Activated CD4-positive, alpha-beta T cell treated with anti-CD3 and anti-CD28 coated beads, Interleukin-2, amount 50 U/mL, for 24 hours (primary cell): ENCODE data around the gene NPIPB12.
"Not testable (repeated sequence)": the region's sequence is repeated elsewhere in the genome, so short reads cannot be mapped to it uniquely, and the experiment has no call there.

ENCODE experiments used
- DNase-seq, 2 donors: peaks; one replicate each; pipeline ENCODE4 v3.0.0-alpha.2; 2020; ENCODE audit warnings: low read depth in 1 of 2, low spot score in 1 of 2

The NPIPB12 gene

DNA sequence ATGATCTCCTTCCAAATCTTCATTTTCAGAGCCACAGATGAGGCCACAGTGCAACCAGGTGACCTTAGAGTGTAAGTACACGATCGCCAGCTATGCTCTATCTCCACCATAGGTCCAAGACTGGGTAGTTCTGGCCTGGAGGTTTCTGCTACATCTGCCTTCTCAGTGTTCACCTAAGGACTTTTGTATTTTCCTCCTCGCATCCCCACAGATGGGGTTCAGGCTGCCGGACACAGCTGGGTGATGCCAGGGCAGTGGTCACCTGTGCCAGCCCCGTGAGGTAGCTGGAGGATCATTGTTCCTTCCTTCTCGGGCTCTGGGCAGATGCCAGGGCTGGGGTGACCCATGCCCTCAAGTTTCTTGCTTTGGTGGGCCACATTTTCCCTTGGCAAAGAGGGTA, at the start of gene NPIPB12:
Gene NPIPB12 (minus strand): TSS at position 101 of the 400 bp plus-strand sequence.
- DNase-seq = not testable (repeated sequence)

DNA sequence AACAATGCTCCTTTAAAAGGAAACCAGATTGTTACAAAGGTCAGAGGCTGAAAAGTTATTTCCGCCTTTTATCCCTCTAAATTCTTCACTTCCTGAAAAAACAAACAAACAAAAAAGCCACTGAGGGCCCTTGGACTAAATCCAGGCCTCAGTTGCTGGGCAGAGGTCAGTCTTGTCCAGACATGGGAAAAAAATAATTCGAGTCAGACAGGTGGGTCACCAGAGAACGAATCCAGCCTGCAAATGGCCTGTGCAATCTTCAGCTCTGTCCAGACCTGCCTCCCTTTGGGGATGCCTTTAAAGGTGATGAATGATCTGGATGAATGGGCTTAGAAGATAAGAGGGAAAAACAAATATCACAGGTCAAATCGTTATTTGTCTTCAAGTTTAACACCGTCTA, 15.3 kb upstream of the NPIPB12 start:
- DNase-seq = not testable (repeated sequence)

DNA sequence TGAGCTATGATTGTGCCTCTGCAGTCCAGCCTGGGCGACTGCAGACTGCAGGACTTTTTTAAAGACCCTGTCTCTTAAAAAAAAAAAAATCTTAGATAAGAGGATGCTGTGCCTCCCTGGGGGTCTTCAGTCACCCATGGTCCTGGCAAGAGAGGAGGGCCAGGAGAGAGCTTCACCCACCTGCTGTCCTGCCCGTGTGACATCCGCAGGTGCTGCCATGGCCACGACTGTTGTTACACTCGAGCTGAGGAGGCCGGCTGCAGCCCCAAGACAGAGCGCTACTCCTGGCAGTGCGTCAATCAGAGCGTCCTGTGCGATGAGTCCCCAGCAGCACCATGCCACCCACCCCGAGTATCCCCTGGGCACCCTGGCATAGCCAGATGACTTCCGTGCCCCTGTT, 23.9 kb downstream of the NPIPB12 start:
- not testable (repeated sequence) for DNase-seq

DNA sequence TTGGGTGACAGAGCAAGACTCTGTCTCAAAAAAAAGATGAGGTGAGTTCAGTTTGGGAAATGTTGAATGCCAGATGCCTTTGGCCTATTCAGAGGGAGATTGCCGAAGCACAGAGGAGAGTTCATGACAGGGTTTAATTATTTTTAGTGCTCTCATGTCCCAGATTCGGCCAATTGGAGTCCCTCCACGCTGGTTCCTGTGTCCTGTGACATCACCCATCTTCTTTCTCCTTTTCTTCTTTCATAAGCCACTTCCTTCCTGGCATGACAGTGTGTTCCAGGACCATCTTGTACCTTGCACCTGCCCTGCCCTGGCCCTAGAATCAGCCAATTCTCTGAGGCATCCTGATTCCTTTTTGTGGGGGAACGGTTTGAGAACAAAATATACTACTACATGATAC, 34.1 kb downstream of the NPIPB12 start:
- not testable (repeated sequence) for DNase-seq

DNA sequence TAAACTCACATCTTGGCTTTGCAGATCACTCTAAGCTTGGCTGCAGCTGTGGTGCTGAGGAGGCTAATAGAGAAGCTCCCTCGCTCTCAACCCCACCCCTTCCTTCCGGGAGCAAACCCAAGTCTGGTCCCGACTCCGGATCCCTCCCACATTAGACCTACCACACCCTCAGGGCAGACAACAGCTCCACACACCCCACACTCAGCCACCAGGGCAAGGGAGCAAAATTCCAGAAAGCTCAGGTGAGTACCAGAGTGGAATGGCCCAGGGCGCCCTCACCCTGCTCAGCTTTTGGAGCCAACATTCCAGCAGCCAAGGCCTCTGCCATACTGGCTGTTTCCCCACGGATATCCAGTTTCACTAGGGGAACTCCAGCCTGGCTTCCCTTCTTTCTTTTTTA, 36.5 kb downstream of the NPIPB12 start:
- DNase-seq = peak in 1 of 2 donors; percentile 30

DNA sequence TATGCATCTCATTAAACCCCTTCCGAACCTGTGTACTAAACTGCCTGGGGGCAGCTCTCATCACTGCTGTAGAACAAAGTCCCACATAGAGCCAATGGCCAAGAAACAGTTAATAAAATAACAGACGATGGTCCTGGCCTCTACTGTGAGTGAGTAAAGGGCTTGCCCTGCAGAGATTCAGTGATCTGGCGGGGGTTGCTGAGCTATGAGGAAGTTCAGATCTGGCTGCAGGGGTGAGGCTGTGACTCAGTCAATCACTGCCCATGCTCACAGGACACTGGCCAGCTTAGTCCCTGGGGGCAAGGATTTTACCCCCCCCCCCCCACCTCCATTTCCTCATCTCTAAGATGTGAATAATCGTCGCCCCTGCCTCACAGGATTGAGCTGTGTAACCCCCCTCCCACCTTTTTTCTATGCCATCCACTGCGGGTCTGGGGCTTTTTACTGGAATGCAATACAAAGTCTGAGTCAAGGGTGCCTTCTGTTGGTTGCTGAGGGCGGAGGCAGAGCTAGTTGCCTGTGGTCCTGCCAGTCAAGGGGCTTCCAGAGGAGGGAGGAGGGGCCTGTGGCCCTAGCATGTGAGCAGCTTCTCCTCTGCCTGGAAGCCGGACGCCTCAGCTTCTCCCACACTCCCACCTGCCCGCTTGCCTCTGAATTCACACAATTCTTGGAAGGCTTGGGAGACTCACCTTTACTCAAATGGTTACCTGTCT, 38.4 kb downstream of the NPIPB12 start:
- DNase-seq = not testable (repeated sequence)

DNA sequence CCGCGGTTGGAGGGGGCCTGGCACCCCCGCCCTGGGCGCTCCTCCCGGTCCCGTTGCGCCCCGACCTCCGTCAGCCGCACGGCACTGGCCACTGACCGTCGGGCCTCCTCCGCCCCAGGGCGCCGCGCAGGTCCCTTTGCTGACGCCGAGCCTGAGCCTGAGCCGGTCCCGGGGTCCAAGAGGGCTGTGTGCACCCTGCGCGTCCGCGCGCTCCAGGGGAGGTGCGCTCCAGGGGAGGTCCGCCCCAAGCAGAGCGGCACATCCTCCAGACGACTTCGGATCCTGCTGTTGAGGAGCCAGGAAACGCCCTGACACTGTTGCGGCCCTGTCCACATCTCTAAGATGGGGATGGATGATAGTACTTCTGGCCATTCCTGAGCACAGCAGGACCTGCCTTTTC, 39.3 kb downstream of the NPIPB12 start:
- not testable (repeated sequence) for DNase-seq

DNA sequence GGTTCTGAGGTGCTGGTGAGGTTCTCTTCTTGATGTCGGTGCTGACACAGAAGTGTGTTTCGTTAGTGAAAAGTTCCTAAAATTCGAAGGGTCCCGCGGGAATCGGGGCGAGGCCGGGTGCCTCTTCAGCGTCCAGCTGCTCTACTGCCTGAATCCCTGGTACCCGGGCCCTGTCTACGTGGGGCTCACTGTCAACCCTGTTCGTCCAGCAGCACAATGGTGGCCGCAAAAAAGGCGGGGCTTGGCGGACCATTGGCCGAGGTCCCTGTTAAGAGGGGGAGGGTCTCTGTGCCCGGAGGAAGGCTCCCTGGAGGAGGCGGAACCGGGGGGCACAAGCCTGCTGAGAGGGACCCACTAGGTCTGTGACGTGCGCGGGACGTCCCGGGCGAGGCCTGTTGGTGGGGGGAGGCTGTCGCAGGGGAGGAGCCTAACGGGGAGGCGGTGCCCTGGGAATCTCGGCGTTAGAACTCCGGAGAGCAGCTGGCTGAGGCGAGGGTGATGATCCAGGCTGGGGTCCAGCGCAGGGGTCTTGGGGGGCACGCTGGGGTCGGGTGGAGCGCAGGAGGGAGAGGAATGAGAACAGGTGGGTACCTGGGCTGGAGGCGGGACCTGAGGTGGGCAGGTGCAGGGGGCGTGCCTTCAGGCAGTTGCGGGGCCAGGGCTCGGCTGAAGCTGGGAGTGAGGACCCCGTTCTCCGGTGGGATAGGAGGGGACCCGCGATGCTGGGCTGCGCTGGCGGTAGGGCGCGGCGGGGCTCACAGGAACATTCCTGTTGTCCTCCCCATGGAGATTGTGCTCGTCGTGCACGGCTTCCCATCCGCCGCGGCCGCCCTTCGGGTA, 40.0 kb downstream of the NPIPB12 start:
- not testable (repeated sequence) for DNase-seq

DNA sequence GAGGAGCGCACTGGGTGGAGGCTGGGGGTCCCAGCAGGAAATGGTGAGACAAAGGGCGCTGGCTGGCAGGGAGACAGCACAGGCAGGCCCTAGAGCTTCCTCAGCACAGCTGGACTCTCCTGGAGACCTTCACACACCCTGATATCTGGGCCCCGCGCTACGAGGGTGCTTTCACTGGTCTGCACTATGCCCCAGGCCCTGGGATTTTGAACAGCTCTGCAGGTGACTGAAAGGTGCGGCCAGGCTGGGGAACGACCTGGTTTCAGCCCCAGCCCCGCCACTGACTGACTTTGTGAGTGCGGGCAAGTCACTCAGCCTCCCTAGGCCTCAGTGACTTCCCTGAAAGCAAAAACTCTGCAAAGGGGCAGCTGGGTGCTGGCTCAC, 45.6 kb downstream of the NPIPB12 start:
- not testable (repeated sequence) for DNase-seq

DNA sequence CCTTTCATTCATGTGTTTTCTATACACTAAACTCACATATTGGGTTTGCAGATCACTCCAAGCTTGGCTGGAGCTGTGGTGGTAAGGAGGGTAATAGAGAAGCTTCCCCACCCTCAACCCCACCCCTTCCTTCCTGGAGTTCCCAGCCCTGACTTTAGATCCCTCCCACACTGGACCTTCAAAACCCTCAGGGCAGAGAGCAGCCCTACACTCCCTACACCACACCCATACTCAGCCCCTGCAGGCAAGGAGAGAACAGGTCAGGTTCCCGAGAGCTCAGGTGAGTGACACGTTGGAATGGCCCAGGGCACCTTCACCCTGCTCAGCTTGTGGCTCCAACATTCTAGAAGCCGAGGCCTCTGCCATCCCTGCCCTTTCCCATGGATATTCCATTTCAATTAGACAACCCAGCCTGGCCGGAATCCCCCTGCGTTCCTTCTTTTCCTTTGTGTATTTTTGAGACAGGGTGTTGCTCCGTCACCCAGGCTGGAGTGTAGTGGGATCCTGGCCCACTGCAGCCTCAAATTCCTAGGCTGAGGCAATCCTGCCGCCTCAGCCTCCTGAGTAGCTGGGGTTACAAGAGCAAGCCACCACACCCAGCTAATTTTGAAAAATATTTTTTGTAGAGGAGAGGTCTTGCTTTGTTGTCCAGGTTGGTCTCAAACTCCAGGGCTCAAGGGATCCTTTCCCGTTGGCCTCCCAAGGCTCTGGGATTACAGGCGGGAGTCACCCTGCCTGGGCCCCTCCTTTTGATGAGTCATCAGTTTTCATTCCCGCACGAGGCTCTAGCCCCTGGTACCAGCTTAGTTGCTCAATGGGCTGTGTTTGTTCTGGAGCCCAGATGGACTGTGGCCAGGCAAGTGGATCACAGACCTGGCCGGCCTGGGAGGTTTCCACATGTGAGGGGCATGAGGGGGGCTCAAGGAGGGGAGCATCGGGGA, 46.2 kb downstream of the NPIPB12 start, which contains the start of gene SULT1A4:
Gene SULT1A4 (plus strand): TSS at position 208 of the 941 bp plus-strand sequence. CDS start 1,473 bp downstream, outside the sequence.
- DNase-seq = not testable (repeated sequence)

DNA sequence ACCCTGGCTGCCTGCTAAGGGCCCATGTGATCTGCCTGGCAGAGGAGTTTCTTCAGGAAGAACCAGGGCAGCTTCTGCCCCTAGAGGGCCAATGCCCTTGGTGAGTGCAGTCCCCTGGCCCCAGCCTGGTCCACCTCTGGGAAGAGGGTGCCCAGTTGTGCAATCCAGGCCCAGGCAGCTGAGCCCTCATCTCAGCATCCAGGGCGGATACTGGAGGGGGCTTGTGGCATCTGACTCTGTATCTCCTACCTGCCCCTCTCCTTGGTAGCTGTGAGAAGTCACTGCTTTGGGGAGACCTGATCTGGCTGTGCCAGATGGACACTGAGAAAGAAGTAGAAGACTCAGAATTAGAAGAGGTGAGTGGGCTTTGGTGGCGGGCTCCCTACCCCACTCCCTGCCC, 48.5 kb downstream of the NPIPB12 start:
- not testable (repeated sequence) for DNase-seq

DNA sequence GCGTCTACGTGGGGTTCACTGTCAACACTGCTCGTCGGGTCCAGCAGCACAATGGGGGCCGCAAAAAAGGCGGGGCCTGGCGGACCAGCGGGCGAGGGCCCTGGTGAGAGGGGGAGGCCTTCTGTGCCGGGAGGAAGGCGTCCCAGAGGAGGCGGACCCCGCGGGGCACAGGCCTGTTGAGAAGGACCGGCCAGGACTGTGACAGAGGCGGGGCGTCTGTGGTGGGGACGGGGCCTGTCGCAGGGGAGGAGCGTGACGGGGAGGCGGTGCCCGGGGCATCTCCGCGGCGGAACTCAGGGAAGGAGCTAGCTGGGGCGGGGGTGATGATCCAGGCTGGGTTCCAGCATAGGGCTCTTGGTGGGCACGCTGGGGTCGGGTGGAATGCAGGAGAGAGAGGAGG, 51.4 kb downstream of the NPIPB12 start:
- not testable (repeated sequence) for DNase-seq

DNA sequence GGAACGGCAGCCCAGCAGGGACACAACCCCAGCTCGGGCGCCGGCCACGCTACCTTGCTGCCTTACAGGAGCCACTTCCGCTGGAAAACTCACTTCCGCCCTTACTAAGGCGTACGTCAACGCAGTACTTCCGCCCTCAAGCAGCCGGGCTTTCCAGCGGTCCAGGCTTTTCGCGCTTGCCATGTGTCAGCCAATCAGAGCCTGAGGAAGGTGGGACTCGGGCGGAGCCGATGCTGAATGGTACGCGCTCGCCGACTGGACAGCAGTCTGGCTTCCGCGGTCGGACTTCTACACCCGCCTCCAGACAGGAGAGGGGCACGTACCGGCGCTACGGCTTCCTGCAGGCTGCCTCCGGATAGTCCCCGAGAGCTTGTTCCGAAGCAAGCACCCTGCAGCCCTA, 51.9 kb downstream of the NPIPB12 start, which contains the start of the genes BOLA2 and SLX1B:
Gene BOLA2 (minus strand): TSS at position 83 of the 400 bp plus-strand sequence. CDS start 98 bp downstream, outside the sequence.
Gene SLX1B (plus strand): TSS at position 265 of the 400 bp plus-strand sequence.
- DNase-seq = not testable (repeated sequence)

DNA sequence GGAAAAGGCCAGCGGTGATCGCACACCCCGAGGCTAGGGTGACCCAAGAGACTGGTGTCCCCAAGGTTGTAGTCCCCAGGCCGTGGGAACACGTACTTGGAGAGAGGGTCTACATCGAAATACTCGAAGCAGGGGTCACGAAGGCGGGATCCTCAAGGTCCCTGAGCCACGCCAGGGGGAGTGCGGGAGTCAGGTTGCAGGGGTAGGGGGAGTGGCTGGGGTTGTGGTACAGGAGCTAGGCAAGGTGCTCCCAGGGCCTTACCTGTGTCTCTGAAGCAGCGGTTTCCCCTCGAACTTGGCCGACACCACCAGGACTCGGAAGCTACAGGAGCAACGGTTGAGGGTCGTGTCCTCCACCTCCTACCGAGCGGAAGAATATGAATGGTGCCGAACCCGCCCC, 52.5 kb downstream of the NPIPB12 start:
- not testable (repeated sequence) for DNase-seq
